ENCODE results near the gene LY6G6C.

Gene LY6G6C

GRCh38 chr6:31721351-31722020 is at the start of gene LY6G6C:
Gene LY6G6C (minus strand): TSS chr6:31721746. CDS start chr6:31721679, 67 bp downstream.
- Histone ChIP-seq H3K27ac (ENCODE audit: low read length) (no peak within 1 kb of the TSS), H3K4me1 (ENCODE audit: control insufficient read depth, insufficient read depth, low read length) (no peaks in the 10 kb centered on the region), H3K4me3 (ENCODE audit: low read length in 2 of 2) (no peak within 1 kb of the TSS), H3K9me3 (ENCODE audit: control insufficient read depth in 2 of 2, low read length in 2 of 2) (no peaks in the 10 kb centered on the region), H3K27me3 (ENCODE audit: control insufficient read depth in 1 of 2, insufficient read depth in 2 of 2, low read length in 2 of 2) (no peaks in the 10 kb centered on the region), H3K9ac (ENCODE audit: low read length in 2 of 2) (no peak within 1 kb of the TSS), H3K36me3 (ENCODE audit: control insufficient read depth in 2 of 2, insufficient read depth in 2 of 2, low read length in 2 of 2) (peaks cover 8% of the 10 kb centered on the region in 2 donors)

GRCh38 chr6:31770860-31771259 is 49.3 kb upstream of the LY6G6C start:
- no peak overlapping the region for H3K27ac ChIP-seq (ENCODE audit: low read length)
- H3K4me1 ChIP-seq (ENCODE audit: control insufficient read depth, insufficient read depth, low read length), result peaks cover 6% of the 10 kb centered on the region
- H3K4me3 ChIP-seq (ENCODE audit: low read length in 2 of 2), result no peak overlapping the region
- no peaks in the 10 kb centered on the region for H3K36me3 ChIP-seq (ENCODE audit: control insufficient read depth in 2 of 2, insufficient read depth in 2 of 2, low read length in 2 of 2)
- peaks cover 3 to 8% of the 10 kb centered on the region in 2 donors for H3K27me3 ChIP-seq (ENCODE audit: control insufficient read depth in 1 of 2, insufficient read depth in 2 of 2, low read length in 2 of 2)
- H3K9ac ChIP-seq (ENCODE audit: low read length in 2 of 2), result no peak overlapping the region
- no peaks in the 10 kb centered on the region for H3K9me3 ChIP-seq (ENCODE audit: control insufficient read depth in 2 of 2, low read length in 2 of 2)

GRCh38 chr6:31769684-31770371 is 48.3 kb upstream of the LY6G6C start:
- H3K9me3 ChIP-seq (ENCODE audit: control insufficient read depth in 2 of 2, low read length in 2 of 2), result no peaks in the 10 kb centered on the region
- H3K4me3 ChIP-seq (ENCODE audit: low read length in 2 of 2), result no peak overlapping the region
- H3K36me3 ChIP-seq (ENCODE audit: control insufficient read depth in 2 of 2, insufficient read depth in 2 of 2, low read length in 2 of 2), result no peaks in the 10 kb centered on the region
- peaks cover 3 to 9% of the 10 kb centered on the region in 2 donors for H3K27me3 ChIP-seq (ENCODE audit: control insufficient read depth in 1 of 2, insufficient read depth in 2 of 2, low read length in 2 of 2)
- H3K27ac ChIP-seq (ENCODE audit: low read length), result no peak overlapping the region
- H3K4me1 ChIP-seq (ENCODE audit: control insufficient read depth, insufficient read depth, low read length), result peaks cover 6% of the 10 kb centered on the region
- no peak overlapping the region for H3K9ac ChIP-seq (ENCODE audit: low read length in 2 of 2)

- Histone ChIP-seq H3K36me3 (ENCODE audit: control insufficient read depth in 2 of 2, insufficient read depth in 2 of 2, low read length in 2 of 2) (no peaks in the 10 kb centered on the region), H3K4me3 (ENCODE audit: low read length in 2 of 2) (no peak overlapping the region), H3K9ac (ENCODE audit: low read length in 2 of 2) (no peak overlapping the region), H3K9me3 (ENCODE audit: control insufficient read depth in 2 of 2, low read length in 2 of 2) (no peaks in the 10 kb centered on the region), H3K27me3 (ENCODE audit: control insufficient read depth in 1 of 2, insufficient read depth in 2 of 2, low read length in 2 of 2) (peaks cover 3 to 9% of the 10 kb centered on the region in 2 donors), H3K27ac (ENCODE audit: low read length) (no peak overlapping the region), H3K4me1 (ENCODE audit: control insufficient read depth, insufficient read depth, low read length) (peaks cover 6% of the 10 kb centered on the region)
Measured at GRCh38 chr6:31768363-31769257, 47.1 kb upstream of the LY6G6C start.

GRCh38 chr6:31767096-31767645 is 45.6 kb upstream of the LY6G6C start:
- Histone ChIP-seq H3K27ac (ENCODE audit: low read length) (no peak overlapping the region), H3K27me3 (ENCODE audit: control insufficient read depth in 1 of 2, insufficient read depth in 2 of 2, low read length in 2 of 2) (peaks cover 3 to 9% of the 10 kb centered on the region in 2 donors), H3K36me3 (ENCODE audit: control insufficient read depth in 2 of 2, insufficient read depth in 2 of 2, low read length in 2 of 2) (no peaks in the 10 kb centered on the region), H3K9me3 (ENCODE audit: control insufficient read depth in 2 of 2, low read length in 2 of 2) (no peaks in the 10 kb centered on the region), H3K4me3 (ENCODE audit: low read length in 2 of 2) (no peak overlapping the region), H3K9ac (ENCODE audit: low read length in 2 of 2) (no peak overlapping the region), H3K4me1 (ENCODE audit: control insufficient read depth, insufficient read depth, low read length) (peaks cover 6% of the 10 kb centered on the region)

GRCh38 chr6:31765910-31766794 is 44.6 kb upstream of the LY6G6C start:
- Histone ChIP-seq H3K9ac (ENCODE audit: low read length in 2 of 2) (no peak overlapping the region), H3K4me3 (ENCODE audit: low read length in 2 of 2) (peak overlapping the region in 1 of 2 donors; percentile 54), H3K4me1 (ENCODE audit: control insufficient read depth, insufficient read depth, low read length) (peaks cover 6% of the 10 kb centered on the region), H3K36me3 (ENCODE audit: control insufficient read depth in 2 of 2, insufficient read depth in 2 of 2, low read length in 2 of 2) (no peaks in the 10 kb centered on the region), H3K27ac (ENCODE audit: low read length) (no peak overlapping the region), H3K27me3 (ENCODE audit: control insufficient read depth in 1 of 2, insufficient read depth in 2 of 2, low read length in 2 of 2) (peaks cover 3 to 9% of the 10 kb centered on the region in 2 donors), H3K9me3 (ENCODE audit: control insufficient read depth in 2 of 2, low read length in 2 of 2) (no peaks in the 10 kb centered on the region)

GRCh38 chr6:31765559-31765909 is 44.0 kb upstream of the LY6G6C start:
- no peak overlapping the region for H3K4me3 ChIP-seq (ENCODE audit: low read length in 2 of 2)
- H3K27ac ChIP-seq (ENCODE audit: low read length), result no peak overlapping the region
- peaks cover 6% of the 10 kb centered on the region for H3K4me1 ChIP-seq (ENCODE audit: control insufficient read depth, insufficient read depth, low read length)
- no peak overlapping the region for H3K9ac ChIP-seq (ENCODE audit: low read length in 2 of 2)
- H3K27me3 ChIP-seq (ENCODE audit: control insufficient read depth in 1 of 2, insufficient read depth in 2 of 2, low read length in 2 of 2), result peaks cover 3 to 9% of the 10 kb centered on the region in 2 donors
- H3K9me3 ChIP-seq (ENCODE audit: control insufficient read depth in 2 of 2, low read length in 2 of 2), result no peaks in the 10 kb centered on the region
- no peaks in the 10 kb centered on the region for H3K36me3 ChIP-seq (ENCODE audit: control insufficient read depth in 2 of 2, insufficient read depth in 2 of 2, low read length in 2 of 2)

GRCh38 chr6:31764198-31764597 is 42.7 kb upstream of the LY6G6C start:
- Histone ChIP-seq H3K36me3 (ENCODE audit: control insufficient read depth in 2 of 2, insufficient read depth in 2 of 2, low read length in 2 of 2) (no peaks in the 10 kb centered on the region), H3K9me3 (ENCODE audit: control insufficient read depth in 2 of 2, low read length in 2 of 2) (no peaks in the 10 kb centered on the region), H3K4me3 (ENCODE audit: low read length in 2 of 2) (no peak overlapping the region), H3K4me1 (ENCODE audit: control insufficient read depth, insufficient read depth, low read length) (peaks cover 6% of the 10 kb centered on the region), H3K27ac (ENCODE audit: low read length) (no peak overlapping the region), H3K9ac (ENCODE audit: low read length in 2 of 2) (no peak overlapping the region), H3K27me3 (ENCODE audit: control insufficient read depth in 1 of 2, insufficient read depth in 2 of 2, low read length in 2 of 2) (peaks cover 3 to 9% of the 10 kb centered on the region in 2 donors)

- no peak overlapping the region for H3K27ac ChIP-seq (ENCODE audit: low read length)
Measured at GRCh38 chr6:31763619-31763940, 42.0 kb upstream of the LY6G6C start.

More at GRCh38 chr6:31763619-31763940, 42.0 kb upstream of the LY6G6C start:
- Histone ChIP-seq H3K9me3 (ENCODE audit: control insufficient read depth in 2 of 2, low read length in 2 of 2) (no peaks in the 10 kb centered on the region), H3K27me3 (ENCODE audit: control insufficient read depth in 1 of 2, insufficient read depth in 2 of 2, low read length in 2 of 2) (peaks cover 3 to 9% of the 10 kb centered on the region in 2 donors), H3K4me3 (ENCODE audit: low read length in 2 of 2) (no peak overlapping the region), H3K4me1 (ENCODE audit: control insufficient read depth, insufficient read depth, low read length) (peaks cover 6% of the 10 kb centered on the region), H3K36me3 (ENCODE audit: control insufficient read depth in 2 of 2, insufficient read depth in 2 of 2, low read length in 2 of 2) (peaks cover 0 to 2% of the 10 kb centered on the region in 2 donors), H3K9ac (ENCODE audit: low read length in 2 of 2) (no peak overlapping the region)

All from stomach smooth muscle (tissue), 2 donors.